Activated T-helper 17 cell treated with anti-CD3 and anti-CD28 coated beads, Interleukin-2, amount 50 U/mL, for 72 hours (primary cell): ENCODE data around the gene GRID1. TPM values are rescaled to one million over a fixed set of nuclear protein-coding genes. Genes with fewer than 3 reads are reported as not detected.
"Not testable (repeated sequence)": the region's sequence is repeated elsewhere in the genome, so short reads cannot be mapped to it uniquely, and the experiment has no call there.

Experiments used
- ATAC-seq: fragments of 150-1000 bp; cut with Tn5 transposase; replicated peaks from 2 replicates; pipeline ENCODE4 v1.10.0; 2021; ENCODE audit warnings: mild to moderate bottlenecking, moderate library complexity
- H3K27ac Mint-ChIP-seq: one replicate; pipeline ENCODE4 v1.8.0; 2022; ENCODE audit warnings: mixed read lengths
- H3K27me3 Mint-ChIP-seq: one replicate; pipeline ENCODE4 v1.8.0; 2022; ENCODE audit warnings: mixed read lengths
- H3K36me3 Mint-ChIP-seq: one replicate; pipeline ENCODE4 v1.8.0; 2022; ENCODE audit warnings: low read depth, mild to moderate bottlenecking, mixed read lengths
- H3K4me1 Mint-ChIP-seq: one replicate; pipeline ENCODE4 v1.8.0; 2022; ENCODE audit warnings: mixed read lengths
- H3K4me3 Mint-ChIP-seq: one replicate; pipeline ENCODE4 v1.8.0; 2022; ENCODE audit warnings: mild to moderate bottlenecking, mixed read lengths
- H3K9me3 Mint-ChIP-seq: one replicate; pipeline ENCODE4 v1.8.0; 2022; ENCODE audit warnings: mixed read lengths
- total RNA-seq, 2 donors: library from RNA; stranded (reverse); gene quantifications; one replicate each; pipeline ENCODE4 v1.2.3, GENCODE V29; 2022

The GRID1 gene
- total RNA-seq, 2 donors from 2014 or later, result not detected

- H3K27ac Mint-ChIP-seq, result no peak overlapping the region
- no peak for ATAC-seq
- H3K27me3 Mint-ChIP-seq, result peaks cover 24% of the 10 kb centered on the region
- H3K4me1 Mint-ChIP-seq, result no peaks in the 10 kb centered on the region
- H3K9me3 Mint-ChIP-seq, result no peaks in the 10 kb centered on the region
- H3K36me3 Mint-ChIP-seq, result no peaks in the 10 kb centered on the region
- no peak overlapping the region for H3K4me3 Mint-ChIP-seq
Measured at GRCh38 chr10:86188326-86188725, 178.3 kb downstream of the GRID1 start.

- H3K4me3 Mint-ChIP-seq, result no peak overlapping the region
- no peak overlapping the region for H3K27ac Mint-ChIP-seq
- H3K9me3 Mint-ChIP-seq, result no peaks in the 10 kb centered on the region
- H3K27me3 Mint-ChIP-seq, result peaks cover 24% of the 10 kb centered on the region
- ATAC-seq, result no peak
- no peaks in the 10 kb centered on the region for H3K36me3 Mint-ChIP-seq
- H3K4me1 Mint-ChIP-seq, result no peaks in the 10 kb centered on the region
Measured at GRCh38 chr10:86187499-86188239, 178.9 kb downstream of the GRID1 start.

- H3K4me1 Mint-ChIP-seq, result no peaks in the 10 kb centered on the region
- no peak for ATAC-seq
- H3K4me3 Mint-ChIP-seq, result no peak overlapping the region
- no peaks in the 10 kb centered on the region for H3K9me3 Mint-ChIP-seq
- H3K36me3 Mint-ChIP-seq, result no peaks in the 10 kb centered on the region
- H3K27me3 Mint-ChIP-seq, result peaks cover 18% of the 10 kb centered on the region
- no peak overlapping the region for H3K27ac Mint-ChIP-seq
Measured at GRCh38 chr10:86186633-86187032, 180.0 kb downstream of the GRID1 start.

GRCh38 chr10:86182595-86182994, 184.0 kb downstream of the GRID1 start:
- Mint-ChIP-seq H3K36me3 (no peaks in the 10 kb centered on the region), H3K9me3 (no peaks in the 10 kb centered on the region), H3K4me1 (no peaks in the 10 kb centered on the region), H3K27me3 (peaks cover 11% of the 10 kb centered on the region), H3K27ac (no peak overlapping the region), H3K4me3 (no peak overlapping the region)
- no peak for ATAC-seq

GRCh38 chr10:86182150-86182549, 184.4 kb downstream of the GRID1 start:
- Mint-ChIP-seq H3K36me3 (no peaks in the 10 kb centered on the region), H3K27me3 (peaks cover 11% of the 10 kb centered on the region), H3K4me3 (no peak overlapping the region), H3K27ac (no peak overlapping the region), H3K9me3 (no peaks in the 10 kb centered on the region), H3K4me1 (no peaks in the 10 kb centered on the region)
- ATAC-seq, result no peak

- H3K4me1 Mint-ChIP-seq, result no peaks in the 10 kb centered on the region
- H3K9me3 Mint-ChIP-seq, result no peaks in the 10 kb centered on the region
- H3K27ac Mint-ChIP-seq, result no peak overlapping the region
- no peaks in the 10 kb centered on the region for H3K36me3 Mint-ChIP-seq
- peaks cover 3% of the 10 kb centered on the region for H3K27me3 Mint-ChIP-seq
- no peak overlapping the region for H3K4me3 Mint-ChIP-seq
- no peak for ATAC-seq
Measured at GRCh38 chr10:86180861-86181260, 185.7 kb downstream of the GRID1 start.

GRCh38 chr10:86179961-86180360, 186.6 kb downstream of the GRID1 start:
- H3K9me3 Mint-ChIP-seq, result no peaks in the 10 kb centered on the region
- ATAC-seq, result no peak
- no peak overlapping the region for H3K27ac Mint-ChIP-seq
- no peaks in the 10 kb centered on the region for H3K4me1 Mint-ChIP-seq
- no peaks in the 10 kb centered on the region for H3K36me3 Mint-ChIP-seq
- peaks cover 3% of the 10 kb centered on the region for H3K27me3 Mint-ChIP-seq
- no peak overlapping the region for H3K4me3 Mint-ChIP-seq

GRCh38 chr10:86179153-86179524, 187.5 kb downstream of the GRID1 start:
- Mint-ChIP-seq H3K27ac (no peak overlapping the region), H3K9me3 (no peaks in the 10 kb centered on the region), H3K4me1 (no peaks in the 10 kb centered on the region), H3K27me3 (peaks cover 3% of the 10 kb centered on the region), H3K4me3 (no peak overlapping the region), H3K36me3 (no peaks in the 10 kb centered on the region)
- ATAC-seq, result no peak

- Mint-ChIP-seq H3K4me1 (no peaks in the 10 kb centered on the region), H3K9me3 (no peaks in the 10 kb centered on the region), H3K36me3 (no peaks in the 10 kb centered on the region), H3K4me3 (no peak overlapping the region), H3K27me3 (peaks cover 3% of the 10 kb centered on the region), H3K27ac (no peak overlapping the region)
- no peak for ATAC-seq
Measured at GRCh38 chr10:86178401-86179152, 188.0 kb downstream of the GRID1 start.

GRCh38 chr10:86177537-86178155, 188.9 kb downstream of the GRID1 start:
- H3K27ac Mint-ChIP-seq, result no peak overlapping the region
- no peak for ATAC-seq
- no peaks in the 10 kb centered on the region for H3K36me3 Mint-ChIP-seq
- no peaks in the 10 kb centered on the region for H3K4me1 Mint-ChIP-seq
- H3K9me3 Mint-ChIP-seq, result no peaks in the 10 kb centered on the region
- H3K27me3 Mint-ChIP-seq, result peaks cover 3% of the 10 kb centered on the region
- no peak overlapping the region for H3K4me3 Mint-ChIP-seq

GRCh38 chr10:86176850-86177536, 189.6 kb downstream of the GRID1 start:
- Mint-ChIP-seq H3K9me3 (no peaks in the 10 kb centered on the region), H3K27ac (no peak overlapping the region), H3K4me1 (no peaks in the 10 kb centered on the region), H3K4me3 (no peak overlapping the region), H3K36me3 (no peaks in the 10 kb centered on the region), H3K27me3 (peaks cover 3% of the 10 kb centered on the region)
- no peak for ATAC-seq

GRCh38 chr10:86175476-86175875, 191.1 kb downstream of the GRID1 start:
- not testable (repeated sequence) for H3K36me3 Mint-ChIP-seq, H3K27ac Mint-ChIP-seq, H3K9me3 Mint-ChIP-seq, ATAC-seq, H3K4me3 Mint-ChIP-seq, H3K4me1 Mint-ChIP-seq, H3K27me3 Mint-ChIP-seq

- Mint-ChIP-seq H3K36me3 (no peaks in the 10 kb centered on the region), H3K27me3 (no peaks in the 10 kb centered on the region), H3K9me3 (no peaks in the 10 kb centered on the region), H3K4me3 (no peak overlapping the region), H3K27ac (no peak overlapping the region), H3K4me1 (no peaks in the 10 kb centered on the region)
- ATAC-seq, result no peak
Measured at GRCh38 chr10:86172301-86172700, 194.3 kb downstream of the GRID1 start.

GRCh38 chr10:86170255-86171108, 196.1 kb downstream of the GRID1 start:
- no peaks in the 10 kb centered on the region for H3K27me3 Mint-ChIP-seq
- no peaks in the 10 kb centered on the region for H3K9me3 Mint-ChIP-seq
- no peak for ATAC-seq
- H3K4me3 Mint-ChIP-seq, result no peak overlapping the region
- H3K27ac Mint-ChIP-seq, result no peak overlapping the region
- H3K4me1 Mint-ChIP-seq, result no peaks in the 10 kb centered on the region
- H3K36me3 Mint-ChIP-seq, result no peaks in the 10 kb centered on the region
